GM21367 (cell line): ENCODE data around the gene GNG5.
"Not testable (repeated sequence)": the region's sequence is repeated elsewhere in the genome, so short reads cannot be mapped to it uniquely, and the experiment has no call there.

Source experiments
- ATAC-seq: cut with Tn5 transposase; IDR thresholded peaks from one replicate; pipeline ENCODE4 v1.9.1; 2021; ENCODE audit not compliant: unreplicated experiment

Gene GNG5

GRCh38 chr1:84506002-84506728, at the start of gene GNG5, which contains the start of gene SPATA1:
Gene GNG5 (minus strand): TSS chr1:84506581. CDS start chr1:84506091, 490 bp downstream.
Gene SPATA1 (plus strand): TSS chr1:84506386. CDS start chr1:84516360, 9,974 bp downstream.
- peak; percentile 76 for ATAC-seq

- no peak for ATAC-seq
Observed at GRCh38 chr1:84550826-84551225, 44.4 kb upstream of the GNG5 start.

- ATAC-seq: no peak
Observed at GRCh38 chr1:84541679-84542078, 35.3 kb upstream of the GNG5 start.

GRCh38 chr1:84540759-84541158, 34.4 kb upstream of the GNG5 start:
- no peak for ATAC-seq

- ATAC-seq: no peak
Observed at GRCh38 chr1:84539972-84540371, 33.6 kb upstream of the GNG5 start.

GRCh38 chr1:84538599-84538998, 32.2 kb upstream of the GNG5 start:
- no peak for ATAC-seq

GRCh38 chr1:84525779-84526178, 19.4 kb upstream of the GNG5 start:
- ATAC-seq: no peak

- no peak for ATAC-seq
Observed at GRCh38 chr1:84524590-84524989, 18.2 kb upstream of the GNG5 start.

- ATAC-seq: no peak
Observed at GRCh38 chr1:84510668-84511067, 4.3 kb upstream of the GNG5 start.

GRCh38 chr1:84510165-84510564, 3.8 kb upstream of the GNG5 start:
- ATAC-seq: no peak

- ATAC-seq: no peak
Observed at GRCh38 chr1:84509029-84509428, 2.6 kb upstream of the GNG5 start.

- no peak for ATAC-seq
Observed at GRCh38 chr1:84508510-84508909, 2.1 kb upstream of the GNG5 start.

GRCh38 chr1:84507887-84508286, 1.5 kb upstream of the GNG5 start:
- not testable (repeated sequence) for ATAC-seq

- no peak for ATAC-seq
Observed at GRCh38 chr1:84506729-84507453, 510 bp upstream of the GNG5 start.

- ATAC-seq: peak; percentile 24
Observed at GRCh38 chr1:84505493-84506001, 834 bp downstream of the GNG5 start.

GRCh38 chr1:84504580-84505492, 1.5 kb downstream of the GNG5 start:
- ATAC-seq: no peak

GRCh38 chr1:84502927-84503326, 3.5 kb downstream of the GNG5 start:
- ATAC-seq: no peak

GRCh38 chr1:84497631-84498275, 8.6 kb downstream of the GNG5 start:
- no peak for ATAC-seq

GRCh38 chr1:84496498-84496897, 9.9 kb downstream of the GNG5 start:
- no peak for ATAC-seq

GRCh38 chr1:84493747-84494146, 12.6 kb downstream of the GNG5 start:
- ATAC-seq: no peak

GRCh38 chr1:84492726-84493125, 13.7 kb downstream of the GNG5 start:
- ATAC-seq: no peak
